GM23338 (cell line): ENCODE data around the gene DCAKD. TPM values are rescaled to one million over a fixed set of nuclear protein-coding genes. Genes with fewer than 3 reads are reported as not detected.
A peak's percentile ranks its signal among the peaks of the same experiment; 100 is the strongest.

Experiments used
- ATAC-seq: fragments of 200-7000 bp; cut with Tn5 transposase; 3 replicates; pipeline ENCODE4 v1.9.1; 2020
- DNase-seq: peaks from one replicate; pipeline ENCODE4 v3.0.0-alpha.2; 2015; ENCODE audit warnings: low spot score
- H2AFZ ChIP-seq: fragments of 200-600 bp; sonication (generic); 2 replicates; pipeline ENCODE4 v1.8.0; 2016; ENCODE audit warnings: antibody characterized with exemption, mild to moderate bottlenecking, moderate library complexity
- H3F3A ChIP-seq: fragments of 200-600 bp; sonication (generic); replicated peaks from 2 replicates; pipeline ENCODE4 v1.8.0; 2017; ENCODE audit warnings: antibody characterized with exemption, mixed run types, low read depth
- H3K27ac ChIP-seq: fragments of 200-600 bp; sonication (generic); 2 replicates; pipeline ENCODE4 v1.6.1; 2016; ENCODE audit warnings: low read depth
- H3K27me3 ChIP-seq: fragments of 200-600 bp; sonication (generic); 2 replicates; pipeline ENCODE4 v1.8.0; 2016; ENCODE audit warnings: mild to moderate bottlenecking, mixed run types, moderate library complexity; ENCODE audit not compliant: insufficient read depth
- H3K36me3 ChIP-seq: fragments of 200-600 bp; sonication (generic); 2 replicates; pipeline ENCODE4 v1.8.0; 2016; ENCODE audit warnings: mild to moderate bottlenecking; ENCODE audit not compliant: insufficient read depth
- H3K4me1 ChIP-seq: fragments of 200-600 bp; sonication (generic); 2 replicates; pipeline ENCODE4 v1.8.0; 2016; ENCODE audit warnings: mild to moderate bottlenecking, moderate library complexity; ENCODE audit not compliant: insufficient read depth
- H3K4me2 ChIP-seq: fragments of 200-600 bp; sonication (generic); 2 replicates; pipeline ENCODE4 v1.7.1; 2017; ENCODE audit warnings: mixed run types
- H3K4me3 ChIP-seq: fragments of 200-600 bp; sonication (generic); 2 replicates; pipeline ENCODE4 v1.6.1; 2016; ENCODE audit warnings: mixed run types
- H3K79me2 ChIP-seq: fragments of 200-600 bp; sonication (generic); replicated peaks from 2 replicates; pipeline ENCODE4 v1.8.0; 2017; ENCODE audit warnings: mild to moderate bottlenecking; ENCODE audit not compliant: insufficient read depth
- H3K9me2 ChIP-seq: fragments of 200-600 bp; sonication (generic); 2 replicates; pipeline ENCODE4 v1.8.0; 2017; ENCODE audit not compliant: insufficient read depth
- H4K20me1 ChIP-seq: fragments of 200-600 bp; sonication (generic); replicated peaks from 2 replicates; pipeline ENCODE4 v1.8.0; 2017; ENCODE audit warnings: mild to moderate bottlenecking; ENCODE audit not compliant: insufficient read depth
- H3K27ac Mint-ChIP-seq: 2 replicates; pipeline ENCODE4 v1.8.0; 2020; ENCODE audit warnings: inconsistent platforms, mild to moderate bottlenecking, moderate library complexity, mixed read lengths
- H3K27me3 Mint-ChIP-seq: 3 replicates; pipeline ENCODE4 v1.8.0; 2022; ENCODE audit warnings: low read depth, mild to moderate bottlenecking, moderate library complexity, mixed read lengths, inconsistent platforms; ENCODE audit not compliant: insufficient read depth, poor library complexity
- H3K36me3 Mint-ChIP-seq: 3 replicates; pipeline ENCODE4 v1.8.0; 2021; ENCODE audit warnings: low read depth, mild to moderate bottlenecking, inconsistent platforms, moderate library complexity, mixed read lengths
- H3K4me1 Mint-ChIP-seq: 3 replicates; pipeline ENCODE4 v1.8.0; 2020; ENCODE audit warnings: mild to moderate bottlenecking, inconsistent platforms, mixed read lengths
- H3K4me3 Mint-ChIP-seq: 3 replicates; pipeline ENCODE4 v1.8.0; 2021; ENCODE audit warnings: moderate library complexity, mild to moderate bottlenecking, inconsistent platforms, mixed read lengths
- H3K9me3 Mint-ChIP-seq: 3 replicates; pipeline ENCODE4 v1.8.0; 2020; ENCODE audit warnings: moderate library complexity, mild to moderate bottlenecking, inconsistent platforms, mixed read lengths
- CREB1 ChIP-seq: fragments of 250-450 bp; sonication (Bioruptor Pico); IDR thresholded peaks from 2 replicates; pipeline ENCODE4 v1.5.0; 2020; ENCODE audit warnings: low read depth, mild to moderate bottlenecking, moderate library complexity
- EZH2 ChIP-seq: fragments of 200-600 bp; sonication (generic); IDR thresholded peaks from one replicate; pipeline ENCODE4 v1.8.0; 2017; ENCODE audit warnings: antibody characterized with exemption, mild to moderate bottlenecking, low read depth; ENCODE audit not compliant: unreplicated experiment
- JUNB ChIP-seq: IDR thresholded peaks from one replicate; pipeline ENCODE4 v1.6.1; 2016; ENCODE audit warnings: antibody characterized with exemption; ENCODE audit not compliant: unreplicated experiment
- NANOG ChIP-seq: IDR thresholded peaks from 2 replicates; pipeline ENCODE4 v1.6.1; 2016; ENCODE audit warnings: antibody characterized with exemption, borderline replicate concordance
- ZNF114 ChIP-seq: fragments of 250-450 bp; sonication (Bioruptor Pico); IDR thresholded peaks from 2 replicates; pipeline ENCODE4 v1.5.0; 2020; ENCODE audit warnings: mild to moderate bottlenecking, moderate library complexity
- polyA plus RNA-seq: library from polyadenylated mRNA; unstranded; fragments of >200 nt; fragmentation: Nextera tagmentation; extraction: Ambion mirVana; gene quantifications from 2 replicates; pipeline ENCODE4 v1.2.1, GENCODE V29; 2016
- total RNA-seq: library from RNA; depleted of rRNA; stranded (reverse); fragments of >200 nt; shearing (Covaris generic); gene quantifications from 2 replicates; pipeline ENCODE4 v1.2.3, GENCODE V29; 2014
- TF ChIP-seq, protein P1 (sequence below): fragments of 250-450 bp; sonication (Bioruptor Pico); IDR thresholded peaks from 2 replicates; pipeline ENCODE4 v1.5.0; 2020; ENCODE audit warnings: mild to moderate bottlenecking, moderate library complexity
- TF ChIP-seq, protein P2 (sequence below): IDR thresholded peaks from 2 replicates; pipeline ENCODE4 v1.6.1; 2016; ENCODE audit warnings: antibody characterized with exemption
- TF ChIP-seq, protein P3 (sequence below): IDR thresholded peaks from one replicate; pipeline ENCODE4 v1.6.1; 2018; ENCODE audit warnings: antibody characterized with exemption; ENCODE audit not compliant: unreplicated experiment

DCAKD gene
- total and polyA plus RNA-seq, 2 experiments from 2014 or later, result 23.7 to 57.2 TPM

- no peaks in the 10 kb centered on the region for H3K9me2 ChIP-seq
- peak; percentile 73 for ATAC-seq
- no peaks in the 10 kb centered on the region for H4K20me1 ChIP-seq
- H3K36me3 ChIP-seq, result no peaks in the 10 kb centered on the region
- no peak overlapping the region for H3K27ac ChIP-seq
- H3K27ac Mint-ChIP-seq, result no peak overlapping the region
- no peak overlapping the region for H3K4me2 ChIP-seq
- peaks cover 3% of the 10 kb centered on the region; the same call in 2 of the 3 replicates for H3K36me3 Mint-ChIP-seq
- H3K4me3 Mint-ChIP-seq, result no peak overlapping the region
- H3F3A ChIP-seq, result no peaks in the 10 kb centered on the region
- peaks cover 4% of the 10 kb centered on the region; the same call in 2 of the 3 replicates for H3K4me1 Mint-ChIP-seq
- no peak overlapping the region for H3K4me3 ChIP-seq
- no peaks in the 10 kb centered on the region for H3K27me3 ChIP-seq
- H2AFZ ChIP-seq, result no peak overlapping the region
- peaks cover 13% of the 10 kb centered on the region for H3K27me3 Mint-ChIP-seq
- H3K79me2 ChIP-seq, result no peaks in the 10 kb centered on the region
- no peaks in the 10 kb centered on the region for H3K4me1 ChIP-seq
- no peak for DNase-seq
- peaks cover 15% of the 10 kb centered on the region for H3K9me3 Mint-ChIP-seq
- TF ChIP-seq NANOG, result no peak
- no peak for TF ChIP-seq EZH2
These were observed 53.5 kb downstream of the DCAKD start for GRCh38 chr17:44997733-44998520.

DNA sequence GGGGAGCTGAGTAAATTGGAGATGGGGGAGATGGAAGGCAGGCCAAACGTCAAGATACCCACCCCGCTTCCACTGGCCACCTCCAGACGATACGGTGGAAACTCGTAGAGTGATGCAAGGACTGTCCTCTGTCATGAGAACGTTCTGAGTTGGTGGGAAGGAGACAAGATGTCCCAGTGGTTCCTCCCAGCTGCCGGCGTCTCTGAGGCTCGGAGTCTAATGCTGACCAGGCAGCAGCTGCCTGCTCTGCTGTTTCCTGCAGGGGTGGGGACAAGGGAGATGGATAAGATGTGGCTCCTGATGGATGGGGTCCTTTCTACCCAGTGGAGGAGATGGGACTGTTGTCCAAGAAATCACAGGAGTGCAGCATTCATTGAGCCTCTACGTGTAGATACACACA lies 55.1 kb downstream of the DCAKD start:
- H3K36me3 Mint-ChIP-seq, result peaks cover 3% of the 10 kb centered on the region; the same call in 2 of the 3 replicates
- ATAC-seq (no peak), DNase-seq (no peak)
- no peaks in the 10 kb centered on the region for H3K79me2 ChIP-seq
- H3F3A ChIP-seq, result no peaks in the 10 kb centered on the region
- H3K27me3 ChIP-seq, result no peaks in the 10 kb centered on the region
- H3K9me3 Mint-ChIP-seq, result peaks cover 15% of the 10 kb centered on the region
- no peak overlapping the region for H3K4me3 ChIP-seq
- H3K4me2 ChIP-seq, result no peak overlapping the region
- no peaks in the 10 kb centered on the region for H4K20me1 ChIP-seq
- H3K4me1 ChIP-seq, result no peaks in the 10 kb centered on the region
- no peak overlapping the region for H2AFZ ChIP-seq
- peaks cover 10% of the 10 kb centered on the region for H3K4me1 Mint-ChIP-seq
- no peak overlapping the region for H3K27ac Mint-ChIP-seq
- H3K27me3 Mint-ChIP-seq, result peaks cover 10% of the 10 kb centered on the region
- no peaks in the 10 kb centered on the region for H3K9me2 ChIP-seq
- H3K27ac ChIP-seq, result no peak overlapping the region
- no peaks in the 10 kb centered on the region for H3K36me3 ChIP-seq
- no peak overlapping the region; the same call in 2 of the 3 replicates for H3K4me3 Mint-ChIP-seq
- TF ChIP-seq ZNF114 (CRISPR knock-in tag) (no peak), CREB1 (no peak), JUNB (no peak)
- TF ChIP-seq, protein P1, sequence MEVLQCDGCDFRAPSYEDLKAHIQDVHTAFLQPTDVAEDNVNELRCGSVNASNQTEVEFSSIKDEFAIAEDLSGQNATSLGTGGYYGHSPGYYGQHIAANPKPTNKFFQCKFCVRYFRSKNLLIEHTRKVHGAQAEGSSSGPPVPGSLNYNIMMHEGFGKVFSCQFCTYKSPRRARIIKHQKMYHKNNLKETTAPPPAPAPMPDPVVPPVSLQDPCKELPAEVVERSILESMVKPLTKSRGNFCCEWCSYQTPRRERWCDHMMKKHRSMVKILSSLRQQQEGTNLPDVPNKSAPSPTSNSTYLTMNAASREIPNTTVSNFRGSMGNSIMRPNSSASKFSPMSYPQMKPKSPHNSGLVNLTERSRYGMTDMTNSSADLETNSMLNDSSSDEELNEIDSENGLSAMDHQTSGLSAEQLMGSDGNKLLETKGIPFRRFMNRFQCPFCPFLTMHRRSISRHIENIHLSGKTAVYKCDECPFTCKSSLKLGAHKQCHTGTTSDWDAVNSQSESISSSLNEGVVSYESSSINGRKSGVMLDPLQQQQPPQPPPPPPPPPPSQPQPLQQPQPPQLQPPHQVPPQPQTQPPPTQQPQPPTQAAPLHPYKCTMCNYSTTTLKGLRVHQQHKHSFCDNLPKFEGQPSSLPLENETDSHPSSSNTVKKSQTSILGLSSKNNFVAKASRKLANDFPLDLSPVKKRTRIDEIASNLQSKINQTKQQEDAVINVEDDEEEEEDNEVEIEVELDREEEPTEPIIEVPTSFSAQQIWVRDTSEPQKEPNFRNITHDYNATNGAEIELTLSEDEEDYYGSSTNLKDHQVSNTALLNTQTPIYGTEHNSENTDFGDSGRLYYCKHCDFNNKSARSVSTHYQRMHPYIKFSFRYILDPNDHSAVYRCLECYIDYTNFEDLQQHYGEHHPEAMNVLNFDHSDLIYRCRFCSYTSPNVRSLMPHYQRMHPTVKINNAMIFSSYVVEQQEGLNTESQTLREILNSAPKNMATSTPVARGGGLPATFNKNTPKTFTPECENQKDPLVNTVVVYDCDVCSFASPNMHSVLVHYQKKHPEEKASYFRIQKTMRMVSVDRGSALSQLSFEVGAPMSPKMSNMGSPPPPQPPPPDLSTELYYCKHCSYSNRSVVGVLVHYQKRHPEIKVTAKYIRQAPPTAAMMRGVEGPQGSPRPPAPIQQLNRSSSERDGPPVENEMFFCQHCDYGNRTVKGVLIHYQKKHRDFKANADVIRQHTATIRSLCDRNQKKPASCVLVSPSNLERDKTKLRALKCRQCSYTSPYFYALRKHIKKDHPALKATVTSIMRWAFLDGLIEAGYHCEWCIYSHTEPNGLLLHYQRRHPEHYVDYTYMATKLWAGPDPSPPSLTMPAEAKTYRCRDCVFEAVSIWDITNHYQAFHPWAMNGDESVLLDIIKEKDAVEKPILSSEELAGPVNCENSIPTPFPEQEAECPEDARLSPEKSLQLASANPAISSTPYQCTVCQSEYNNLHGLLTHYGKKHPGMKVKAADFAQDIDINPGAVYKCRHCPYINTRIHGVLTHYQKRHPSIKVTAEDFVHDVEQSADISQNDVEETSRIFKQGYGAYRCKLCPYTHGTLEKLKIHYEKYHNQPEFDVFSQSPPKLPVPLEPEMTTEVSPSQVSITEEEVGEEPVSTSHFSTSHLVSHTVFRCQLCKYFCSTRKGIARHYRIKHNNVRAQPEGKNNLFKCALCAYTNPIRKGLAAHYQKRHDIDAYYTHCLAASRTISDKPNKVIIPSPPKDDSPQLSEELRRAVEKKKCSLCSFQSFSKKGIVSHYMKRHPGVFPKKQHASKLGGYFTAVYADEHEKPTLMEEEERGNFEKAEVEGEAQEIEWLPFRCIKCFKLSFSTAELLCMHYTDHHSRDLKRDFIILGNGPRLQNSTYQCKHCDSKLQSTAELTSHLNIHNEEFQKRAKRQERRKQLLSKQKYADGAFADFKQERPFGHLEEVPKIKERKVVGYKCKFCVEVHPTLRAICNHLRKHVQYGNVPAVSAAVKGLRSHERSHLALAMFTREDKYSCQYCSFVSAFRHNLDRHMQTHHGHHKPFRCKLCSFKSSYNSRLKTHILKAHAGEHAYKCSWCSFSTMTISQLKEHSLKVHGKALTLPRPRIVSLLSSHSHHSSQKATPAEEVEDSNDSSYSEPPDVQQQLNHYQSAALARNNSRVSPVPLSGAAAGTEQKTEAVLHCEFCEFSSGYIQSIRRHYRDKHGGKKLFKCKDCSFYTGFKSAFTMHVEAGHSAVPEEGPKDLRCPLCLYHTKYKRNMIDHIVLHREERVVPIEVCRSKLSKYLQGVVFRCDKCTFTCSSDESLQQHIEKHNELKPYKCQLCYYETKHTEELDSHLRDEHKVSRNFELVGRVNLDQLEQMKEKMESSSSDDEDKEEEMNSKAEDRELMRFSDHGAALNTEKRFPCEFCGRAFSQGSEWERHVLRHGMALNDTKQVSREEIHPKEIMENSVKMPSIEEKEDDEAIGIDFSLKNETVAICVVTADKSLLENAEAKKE, result no peak
- TF ChIP-seq, protein P2, sequence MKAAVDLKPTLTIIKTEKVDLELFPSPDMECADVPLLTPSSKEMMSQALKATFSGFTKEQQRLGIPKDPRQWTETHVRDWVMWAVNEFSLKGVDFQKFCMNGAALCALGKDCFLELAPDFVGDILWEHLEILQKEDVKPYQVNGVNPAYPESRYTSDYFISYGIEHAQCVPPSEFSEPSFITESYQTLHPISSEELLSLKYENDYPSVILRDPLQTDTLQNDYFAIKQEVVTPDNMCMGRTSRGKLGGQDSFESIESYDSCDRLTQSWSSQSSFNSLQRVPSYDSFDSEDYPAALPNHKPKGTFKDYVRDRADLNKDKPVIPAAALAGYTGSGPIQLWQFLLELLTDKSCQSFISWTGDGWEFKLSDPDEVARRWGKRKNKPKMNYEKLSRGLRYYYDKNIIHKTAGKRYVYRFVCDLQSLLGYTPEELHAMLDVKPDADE, result no peak
- TF ChIP-seq, protein P3, sequence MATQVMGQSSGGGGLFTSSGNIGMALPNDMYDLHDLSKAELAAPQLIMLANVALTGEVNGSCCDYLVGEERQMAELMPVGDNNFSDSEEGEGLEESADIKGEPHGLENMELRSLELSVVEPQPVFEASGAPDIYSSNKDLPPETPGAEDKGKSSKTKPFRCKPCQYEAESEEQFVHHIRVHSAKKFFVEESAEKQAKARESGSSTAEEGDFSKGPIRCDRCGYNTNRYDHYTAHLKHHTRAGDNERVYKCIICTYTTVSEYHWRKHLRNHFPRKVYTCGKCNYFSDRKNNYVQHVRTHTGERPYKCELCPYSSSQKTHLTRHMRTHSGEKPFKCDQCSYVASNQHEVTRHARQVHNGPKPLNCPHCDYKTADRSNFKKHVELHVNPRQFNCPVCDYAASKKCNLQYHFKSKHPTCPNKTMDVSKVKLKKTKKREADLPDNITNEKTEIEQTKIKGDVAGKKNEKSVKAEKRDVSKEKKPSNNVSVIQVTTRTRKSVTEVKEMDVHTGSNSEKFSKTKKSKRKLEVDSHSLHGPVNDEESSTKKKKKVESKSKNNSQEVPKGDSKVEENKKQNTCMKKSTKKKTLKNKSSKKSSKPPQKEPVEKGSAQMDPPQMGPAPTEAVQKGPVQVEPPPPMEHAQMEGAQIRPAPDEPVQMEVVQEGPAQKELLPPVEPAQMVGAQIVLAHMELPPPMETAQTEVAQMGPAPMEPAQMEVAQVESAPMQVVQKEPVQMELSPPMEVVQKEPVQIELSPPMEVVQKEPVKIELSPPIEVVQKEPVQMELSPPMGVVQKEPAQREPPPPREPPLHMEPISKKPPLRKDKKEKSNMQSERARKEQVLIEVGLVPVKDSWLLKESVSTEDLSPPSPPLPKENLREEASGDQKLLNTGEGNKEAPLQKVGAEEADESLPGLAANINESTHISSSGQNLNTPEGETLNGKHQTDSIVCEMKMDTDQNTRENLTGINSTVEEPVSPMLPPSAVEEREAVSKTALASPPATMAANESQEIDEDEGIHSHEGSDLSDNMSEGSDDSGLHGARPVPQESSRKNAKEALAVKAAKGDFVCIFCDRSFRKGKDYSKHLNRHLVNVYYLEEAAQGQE, result no peak
